Smooth muscle cell (in vitro differentiated cells): ENCODE measurements around the gene SIAH1. TPM values are rescaled to one million over a fixed set of nuclear protein-coding genes. Genes with fewer than 3 reads are reported as not detected.

Experiments
- DNase-seq: peaks from one replicate; lab custom pipeline; 2025; ENCODE audit not compliant: unreplicated experiment; lab: John Stamatoyannopoulos, UW
- H2AFZ ChIP-seq: fragments of 200-600 bp; sonication (generic); 2 replicates; pipeline ENCODE4 v1.6.0; 2016; ENCODE audit warnings: antibody characterized with exemption, low read depth, mild to moderate bottlenecking
- H3F3A ChIP-seq: fragments of 200-600 bp; sonication (generic); 2 replicates; pipeline ENCODE4 v1.6.0; 2017; ENCODE audit warnings: antibody characterized with exemption, low read depth
- H3K27ac ChIP-seq: fragments of 200-600 bp; sonication (generic); 2 replicates; pipeline ENCODE4 v1.5.1; 2016; ENCODE audit warnings: low read depth, mild to moderate bottlenecking
- H3K27me3 ChIP-seq: fragments of 200-600 bp; sonication (generic); 2 replicates; pipeline ENCODE4 v1.6.1; 2016; ENCODE audit warnings: low read depth, mild to moderate bottlenecking
- H3K36me3 ChIP-seq: fragments of 200-600 bp; sonication (generic); 2 replicates; pipeline ENCODE4 v1.5.1; 2016; ENCODE audit warnings: low read depth
- H3K4me1 ChIP-seq: fragments of 200-600 bp; sonication (generic); 2 replicates; pipeline ENCODE4 v1.5.1; 2016; ENCODE audit warnings: low read depth
- H3K4me2 ChIP-seq: fragments of 200-600 bp; sonication (generic); 2 replicates; pipeline ENCODE4 v1.6.0; 2016; ENCODE audit warnings: mild to moderate bottlenecking
- H3K4me3 ChIP-seq: fragments of 200-600 bp; sonication (generic); 2 replicates; pipeline ENCODE4 v1.5.1; 2016; ENCODE audit warnings: mild to moderate bottlenecking
- H3K79me2 ChIP-seq: fragments of 200-600 bp; sonication (generic); 2 replicates; pipeline ENCODE4 v1.6.0; 2016; ENCODE audit warnings: low read depth, mild to moderate bottlenecking
- H3K9ac ChIP-seq: fragments of 200-600 bp; sonication (generic); 2 replicates; pipeline ENCODE4 v1.6.0; 2016; ENCODE audit warnings: low read depth
- H3K9me3 ChIP-seq: fragments of 200-600 bp; sonication (generic); replicated peaks from 2 replicates; pipeline ENCODE4 v1.5.1; 2016; ENCODE audit warnings: low read depth
- H4K20me1 ChIP-seq: fragments of 200-600 bp; sonication (generic); 2 replicates; pipeline ENCODE4 v1.6.0; 2016; ENCODE audit warnings: low read depth
- WGBS: methylation state at CpG from one replicate; pipeline ENCODE4 v1.1.7; 2016; ENCODE audit warnings: low lambda C conversion rate; 5-methylcytosine and 5-hydroxymethylcytosine counted together
- polyA plus RNA-seq: library from polyadenylated mRNA; unstranded; fragments of >200 nt; fragmentation: Nextera tagmentation; extraction: Ambion mirVana; gene quantifications from 2 replicates; pipeline ENCODE4 v1.2.1, GENCODE V29; 2016
- total RNA-seq: library from RNA; depleted of rRNA; stranded (reverse); fragments of >200 nt; gene quantifications from 2 replicates; pipeline ENCODE4 v1.2.3, GENCODE V29; 2014
- TF ChIP-seq, protein P1 (sequence below): fragments of 200-600 bp; sonication (generic); IDR thresholded peaks from 2 replicates; pipeline ENCODE4 v1.5.1; 2017; ENCODE audit warnings: borderline replicate concordance, mild to moderate bottlenecking, antibody characterized with exemption; ENCODE audit not compliant: insufficient read depth, poor library complexity, severe bottlenecking

Gene SIAH1
- total and polyA plus RNA-seq, 2 experiments from 2014 or later: 24.5 to 34.0 TPM

DNA sequence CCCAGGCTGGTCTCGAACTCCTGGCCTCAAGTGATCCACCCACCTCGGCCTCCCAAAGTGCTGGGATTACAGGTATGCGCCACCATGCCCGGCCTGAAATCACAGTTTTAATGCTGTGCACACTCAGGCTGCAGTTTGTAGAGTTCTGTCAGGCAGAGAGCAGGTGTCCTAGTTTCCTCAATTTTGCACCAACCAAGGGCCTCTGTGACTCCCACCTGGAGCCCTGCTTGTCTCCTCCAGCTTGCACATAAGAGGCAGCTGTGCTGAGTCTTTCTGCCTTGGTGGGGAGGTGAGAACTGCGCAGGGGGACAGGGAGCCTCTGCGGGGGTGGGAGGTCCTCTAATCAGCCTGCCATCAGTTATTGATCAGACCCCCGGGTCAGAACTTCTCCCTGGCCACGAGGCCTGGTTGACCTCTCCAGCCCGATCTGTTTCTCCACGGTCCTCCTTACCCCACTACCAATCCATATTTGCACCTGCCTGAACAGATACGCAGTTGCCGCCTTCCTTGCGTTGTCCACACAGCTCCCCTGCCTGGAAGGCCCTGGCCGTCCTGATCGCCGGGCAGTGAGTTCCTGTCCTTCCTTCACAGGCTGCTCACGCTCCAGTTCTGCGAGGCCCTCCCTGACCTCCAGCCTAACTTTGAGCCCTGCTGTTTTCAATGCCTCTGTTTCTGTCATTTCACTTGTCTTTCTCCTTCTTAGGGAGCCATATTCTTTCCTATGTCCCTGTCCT is 48.1 kb upstream of the SIAH1 start:
- no peak overlapping the region for H3K4me2 ChIP-seq
- no peak overlapping the region for H3K27ac ChIP-seq
- no peaks in the 10 kb centered on the region for H3K36me3 ChIP-seq
- no peak overlapping the region for H3K9ac ChIP-seq
- DNase-seq: no peak
- no peak overlapping the region for H3K4me3 ChIP-seq
- 92% methylated on average over 18 of the region's 18 CpGs for WGBS
- H3K79me2 ChIP-seq: no peaks in the 10 kb centered on the region
- peaks cover 14% of the 10 kb centered on the region for H3K27me3 ChIP-seq
- TF ChIP-seq, protein P1, sequence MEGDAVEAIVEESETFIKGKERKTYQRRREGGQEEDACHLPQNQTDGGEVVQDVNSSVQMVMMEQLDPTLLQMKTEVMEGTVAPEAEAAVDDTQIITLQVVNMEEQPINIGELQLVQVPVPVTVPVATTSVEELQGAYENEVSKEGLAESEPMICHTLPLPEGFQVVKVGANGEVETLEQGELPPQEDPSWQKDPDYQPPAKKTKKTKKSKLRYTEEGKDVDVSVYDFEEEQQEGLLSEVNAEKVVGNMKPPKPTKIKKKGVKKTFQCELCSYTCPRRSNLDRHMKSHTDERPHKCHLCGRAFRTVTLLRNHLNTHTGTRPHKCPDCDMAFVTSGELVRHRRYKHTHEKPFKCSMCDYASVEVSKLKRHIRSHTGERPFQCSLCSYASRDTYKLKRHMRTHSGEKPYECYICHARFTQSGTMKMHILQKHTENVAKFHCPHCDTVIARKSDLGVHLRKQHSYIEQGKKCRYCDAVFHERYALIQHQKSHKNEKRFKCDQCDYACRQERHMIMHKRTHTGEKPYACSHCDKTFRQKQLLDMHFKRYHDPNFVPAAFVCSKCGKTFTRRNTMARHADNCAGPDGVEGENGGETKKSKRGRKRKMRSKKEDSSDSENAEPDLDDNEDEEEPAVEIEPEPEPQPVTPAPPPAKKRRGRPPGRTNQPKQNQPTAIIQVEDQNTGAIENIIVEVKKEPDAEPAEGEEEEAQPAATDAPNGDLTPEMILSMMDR: no peak
- H2AFZ ChIP-seq: no peak overlapping the region
- H3K9me3 ChIP-seq: no peaks in the 10 kb centered on the region
- no peaks in the 10 kb centered on the region for H3F3A ChIP-seq
- no peaks in the 10 kb centered on the region for H4K20me1 ChIP-seq
- no peaks in the 10 kb centered on the region for H3K4me1 ChIP-seq

DNA sequence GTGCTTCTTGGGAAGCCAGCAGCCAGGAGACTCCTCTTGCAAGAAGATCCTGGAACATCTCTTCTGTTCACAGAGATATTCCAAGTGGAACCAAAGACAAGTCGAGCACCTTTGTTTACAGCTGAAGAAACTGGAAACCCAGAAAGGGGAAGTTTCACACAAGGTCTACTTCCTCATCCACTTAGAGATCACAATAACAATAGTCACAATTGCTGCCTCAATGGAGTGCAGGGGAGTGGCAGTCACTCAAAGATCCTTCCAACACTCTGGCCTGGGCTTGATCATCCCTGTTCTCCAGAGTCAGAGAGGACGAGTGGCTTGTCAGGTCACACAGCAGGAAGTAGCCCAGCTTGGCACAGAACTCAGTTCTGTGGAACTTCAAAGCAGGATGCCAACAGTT is 46.9 kb upstream of the SIAH1 start:
- Histone ChIP-seq H3K9ac (no peak overlapping the region), H3K4me3 (no peak overlapping the region), H3K27me3 (peaks cover 10% of the 10 kb centered on the region), H3K36me3 (no peaks in the 10 kb centered on the region), H3K9me3 (no peaks in the 10 kb centered on the region), H3K4me2 (no peak overlapping the region), H4K20me1 (no peaks in the 10 kb centered on the region), H2AFZ (no peak overlapping the region), H3F3A (no peaks in the 10 kb centered on the region), H3K79me2 (no peaks in the 10 kb centered on the region), H3K4me1 (no peaks in the 10 kb centered on the region), H3K27ac (no peak overlapping the region)
- WGBS: 72% methylated on average over 2 of the region's 2 CpGs
- TF ChIP-seq, protein P1: no peak
- no peak for DNase-seq

- Histone ChIP-seq H3K4me3 (no peak overlapping the region), H3K36me3 (no peaks in the 10 kb centered on the region), H3K27me3 (no peaks in the 10 kb centered on the region), H3K9me3 (no peaks in the 10 kb centered on the region), H3K4me1 (no peaks in the 10 kb centered on the region), H3K79me2 (no peaks in the 10 kb centered on the region), H4K20me1 (no peaks in the 10 kb centered on the region), H3F3A (no peaks in the 10 kb centered on the region), H2AFZ (no peak overlapping the region), H3K27ac (no peak overlapping the region), H3K4me2 (no peak overlapping the region), H3K9ac (no peak overlapping the region)
- TF ChIP-seq, protein P1: no peak
- DNase-seq: no peak
- 84% methylated on average over 3 of the region's 3 CpGs for WGBS
These were observed 45.7 kb upstream of the SIAH1 start for GRCh38 chr16:48430890-48431289.
